Hepatocyte (in vitro differentiated cells): ENCODE data around the gene MOCS1.

ENCODE experiments used
- CTCF ChIP-seq: fragments of 200-600 bp; sonication (generic); IDR thresholded peaks from 2 replicates; pipeline ENCODE4 v1.5.1; 2016; ENCODE audit warnings: antibody characterized with exemption, mild to moderate bottlenecking; ENCODE audit not compliant: poor library complexity
- EZH2 ChIP-seq: fragments of 200-600 bp; sonication (generic); IDR thresholded peaks from 2 replicates; pipeline ENCODE4 v1.6.1; 2016; ENCODE audit warnings: antibody characterized with exemption, mild to moderate bottlenecking, borderline replicate concordance

- TF ChIP-seq CTCF (no peak), EZH2 (no peak)
Measured at GRCh38 chr6:39901670-39902069, 32.6 kb downstream of the MOCS1 start.
